HG02759 (cell line): ENCODE results near the gene TPBGL.
A peak's percentile ranks its signal among the peaks of the same experiment; 100 is the strongest.

Experiments
- ATAC-seq: cut with Tn5 transposase; IDR thresholded peaks from one replicate; pipeline ENCODE4 v1.9.1; 2021; ENCODE audit warnings: mild to moderate bottlenecking, moderate library complexity; ENCODE audit not compliant: unreplicated experiment

TPBGL gene, protein sequence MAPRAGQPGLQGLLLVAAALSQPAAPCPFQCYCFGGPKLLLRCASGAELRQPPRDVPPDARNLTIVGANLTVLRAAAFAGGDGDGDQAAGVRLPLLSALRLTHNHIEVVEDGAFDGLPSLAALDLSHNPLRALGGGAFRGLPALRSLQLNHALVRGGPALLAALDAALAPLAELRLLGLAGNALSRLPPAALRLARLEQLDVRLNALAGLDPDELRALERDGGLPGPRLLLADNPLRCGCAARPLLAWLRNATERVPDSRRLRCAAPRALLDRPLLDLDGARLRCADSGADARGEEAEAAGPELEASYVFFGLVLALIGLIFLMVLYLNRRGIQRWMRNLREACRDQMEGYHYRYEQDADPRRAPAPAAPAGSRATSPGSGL

GRCh38 chr11:75240311-75241035 lies at the start of gene TPBGL:
Gene TPBGL (plus strand): TSS chr11:75240774. CDS start chr11:75241050, 276 bp downstream.
- ATAC-seq, result no peak

- no peak for ATAC-seq
Measured at GRCh38 chr11:75191330-75191717, 49.2 kb upstream of the TPBGL start.

DNA sequence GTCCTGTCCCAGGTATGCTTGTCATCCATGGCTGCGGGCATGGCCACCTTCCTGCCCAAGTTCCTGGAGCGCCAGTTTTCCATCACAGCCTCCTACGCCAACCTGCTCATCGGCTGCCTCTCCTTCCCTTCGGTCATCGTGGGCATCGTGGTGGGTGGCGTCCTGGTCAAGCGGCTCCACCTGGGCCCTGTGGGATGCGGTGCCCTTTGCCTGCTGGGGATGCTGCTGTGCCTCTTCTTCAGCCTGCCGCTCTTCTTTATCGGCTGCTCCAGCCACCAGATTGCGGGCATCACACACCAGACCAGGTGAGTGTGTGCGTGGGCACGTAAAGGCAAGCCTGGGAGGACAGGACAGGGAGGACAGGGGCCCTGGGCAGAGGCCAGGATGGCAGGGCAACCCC lies 47.3 kb upstream of the TPBGL start:
- ATAC-seq, result no peak

DNA sequence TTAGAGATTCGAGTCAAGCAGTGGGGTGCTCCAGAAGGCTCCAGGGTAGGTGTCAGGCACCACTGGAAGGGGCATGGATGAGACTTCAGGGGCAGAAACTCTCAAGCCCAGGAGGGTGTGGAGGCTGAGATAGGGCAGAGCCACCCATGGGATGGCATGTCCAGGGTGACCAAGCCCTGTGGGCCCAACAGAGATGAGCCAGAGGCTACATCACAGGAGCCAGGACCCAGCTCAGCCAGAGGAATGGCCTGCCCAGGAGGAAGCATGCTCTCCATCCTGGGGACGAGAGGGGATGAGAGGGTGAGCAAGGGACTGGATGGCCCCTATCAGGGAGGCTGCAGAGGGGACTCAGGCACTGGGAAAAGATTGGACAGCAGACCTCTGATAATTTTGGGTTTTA lies 46.9 kb upstream of the TPBGL start:
- no peak for ATAC-seq

DNA sequence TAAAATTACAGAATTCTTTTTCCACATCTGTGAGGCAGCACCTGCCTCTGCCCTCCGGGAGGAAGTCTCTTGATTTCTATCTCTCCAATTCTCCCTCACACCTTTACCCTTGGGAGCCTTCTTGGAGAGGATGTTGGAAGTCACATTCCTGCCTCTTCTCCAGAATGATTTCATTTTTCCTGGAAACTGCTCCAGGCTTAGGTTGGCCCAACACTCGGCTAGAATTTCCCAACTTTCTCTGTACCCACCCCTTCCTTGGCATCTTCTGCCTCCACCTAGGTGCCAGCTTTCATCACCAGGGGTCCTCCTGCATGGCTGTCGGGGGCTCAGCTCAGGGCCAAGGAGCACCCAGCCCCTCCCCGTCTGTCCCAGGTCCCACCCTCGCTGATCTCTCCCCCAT lies 46.4 kb upstream of the TPBGL start:
- ATAC-seq, result no peak

- ATAC-seq, result no peak
Measured at GRCh38 chr11:75195167-75195962, 45.2 kb upstream of the TPBGL start.

DNA sequence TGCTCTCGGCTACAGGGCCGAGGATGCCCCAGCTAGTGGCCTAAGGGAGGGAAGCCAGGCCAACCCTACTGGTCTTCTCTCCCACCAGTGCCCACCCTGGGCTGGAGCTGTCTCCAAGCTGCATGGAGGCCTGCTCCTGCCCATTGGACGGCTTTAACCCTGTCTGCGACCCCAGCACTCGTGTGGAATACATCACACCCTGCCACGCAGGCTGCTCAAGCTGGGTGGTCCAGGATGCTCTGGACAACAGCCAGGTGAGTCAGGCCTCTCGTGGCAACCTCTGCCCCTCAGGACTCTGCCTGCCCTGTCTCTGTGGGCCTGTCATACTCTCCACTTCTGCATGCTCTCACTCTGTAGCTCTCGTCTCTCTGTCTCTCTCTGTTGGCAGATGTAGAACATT lies 44.1 kb upstream of the TPBGL start:
- ATAC-seq, result no peak

DNA sequence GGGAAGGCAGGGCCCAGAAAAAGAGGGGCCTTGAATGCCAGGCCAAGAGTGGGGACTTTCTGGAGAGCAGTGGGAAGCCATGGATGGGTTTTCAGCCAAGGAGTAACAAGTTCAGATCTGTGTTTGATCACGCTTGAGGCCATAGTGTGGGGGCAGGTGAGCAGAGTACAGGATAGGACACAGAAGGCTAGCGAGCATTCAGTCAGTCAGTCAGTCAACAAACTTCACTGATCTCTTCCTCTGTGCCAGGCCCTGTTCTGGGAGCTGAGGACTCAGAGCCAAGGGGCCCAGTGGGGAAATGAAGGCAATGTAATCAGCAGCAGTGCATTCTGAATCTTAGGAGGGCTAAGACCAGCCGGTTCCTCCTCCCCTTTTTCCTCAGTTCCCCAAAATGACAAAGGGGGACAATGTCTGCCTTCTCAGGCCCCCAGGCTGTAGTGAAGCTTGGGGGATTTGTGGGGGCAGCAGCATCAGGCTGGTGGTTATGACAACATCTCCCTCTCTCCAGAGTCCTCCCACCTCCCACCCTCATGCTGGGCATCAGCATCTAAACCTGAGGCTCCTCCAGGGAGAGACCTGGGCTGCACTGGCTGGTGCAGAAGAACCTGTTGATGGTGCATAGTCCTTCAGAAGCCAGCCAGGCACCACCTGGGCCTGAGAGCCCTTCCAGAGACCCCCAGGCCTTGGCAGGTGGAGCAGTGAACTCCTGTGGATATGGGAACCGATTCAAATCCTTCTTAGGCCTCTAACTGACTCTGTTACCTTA lies 42.9 kb upstream of the TPBGL start:
- ATAC-seq, result no peak

- no peak for ATAC-seq
Measured at GRCh38 chr11:75198278-75198973, 42.1 kb upstream of the TPBGL start.

GRCh38 chr11:75199412-75199955 lies 41.1 kb upstream of the TPBGL start:
- ATAC-seq, result no peak

DNA sequence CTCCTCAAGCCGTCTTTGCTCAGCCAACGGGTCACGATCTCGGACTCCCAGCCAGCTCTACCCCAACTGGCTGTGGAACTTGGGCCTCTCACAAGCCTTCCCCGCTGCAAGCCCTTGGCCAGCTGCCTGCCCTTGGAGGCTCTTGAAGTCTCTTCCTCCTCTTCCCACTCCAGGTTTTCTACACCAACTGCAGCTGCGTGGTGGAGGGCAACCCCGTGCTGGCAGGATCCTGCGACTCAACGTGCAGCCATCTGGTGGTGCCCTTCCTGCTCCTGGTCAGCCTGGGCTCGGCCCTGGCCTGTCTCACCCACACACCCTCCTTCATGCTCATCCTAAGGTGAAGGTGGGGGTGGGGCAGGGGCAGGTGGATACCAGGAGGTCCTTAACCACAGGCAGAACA lies 40.5 kb upstream of the TPBGL start:
- no peak for ATAC-seq

GRCh38 chr11:75200531-75200930 lies 40.0 kb upstream of the TPBGL start:
- no peak for ATAC-seq

DNA sequence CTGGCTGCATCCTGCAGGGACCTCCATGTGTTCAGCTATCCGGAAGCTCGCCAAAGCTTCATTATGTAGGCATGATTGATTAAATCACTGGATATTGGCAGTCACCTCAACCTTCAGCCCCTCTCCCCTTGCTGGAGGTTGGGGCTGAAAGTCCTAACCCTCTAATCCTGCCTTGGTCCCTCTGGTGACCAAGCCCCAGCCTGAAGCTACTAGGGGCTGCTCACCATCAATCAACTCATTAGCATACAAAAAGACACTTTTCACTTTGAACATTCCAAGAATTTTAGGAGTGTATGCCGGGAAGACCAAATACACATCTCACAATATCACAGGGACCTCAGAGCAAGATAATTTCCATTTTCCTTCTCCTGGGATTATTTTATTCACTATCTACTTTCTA lies 38.8 kb upstream of the TPBGL start:
- ATAC-seq, result no peak

DNA sequence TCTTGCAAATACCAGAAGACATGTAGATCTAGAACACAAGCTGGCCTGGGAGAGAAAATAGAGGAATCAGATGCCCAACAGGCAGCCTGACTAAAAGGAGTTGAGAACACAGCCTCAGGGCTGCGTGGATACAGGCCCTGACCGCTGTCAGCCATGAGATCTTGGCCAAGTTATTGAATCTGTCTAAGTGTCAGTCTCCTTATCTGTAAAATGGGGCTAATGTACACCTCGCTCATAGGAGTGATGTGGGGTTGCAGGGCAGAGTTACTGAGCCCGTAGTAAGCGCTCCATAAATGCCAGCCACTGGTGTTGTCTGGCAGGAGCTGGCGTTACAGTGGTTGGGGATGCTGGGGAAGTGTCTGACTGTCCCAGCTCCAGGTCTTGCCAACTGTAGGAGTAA lies 38.4 kb upstream of the TPBGL start:
- no peak for ATAC-seq

DNA sequence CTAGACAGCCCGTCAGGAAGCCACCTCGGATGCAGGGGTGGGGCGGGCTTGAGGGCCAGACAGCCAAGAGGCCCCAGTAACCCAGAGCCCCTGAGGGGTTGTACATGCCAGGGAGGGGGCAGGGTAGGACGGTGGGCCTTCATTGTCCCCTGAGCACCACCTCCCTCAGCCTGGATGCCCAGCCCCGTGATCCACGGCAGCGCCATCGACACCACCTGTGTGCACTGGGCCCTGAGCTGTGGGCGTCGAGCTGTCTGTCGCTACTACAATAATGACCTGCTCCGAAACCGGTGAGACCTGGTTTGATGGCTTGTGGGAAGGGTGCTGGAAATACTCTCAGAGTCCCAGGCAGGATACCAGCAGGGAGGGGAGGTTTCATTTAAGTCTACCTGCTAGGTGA lies 37.4 kb upstream of the TPBGL start:
- no peak for ATAC-seq

DNA sequence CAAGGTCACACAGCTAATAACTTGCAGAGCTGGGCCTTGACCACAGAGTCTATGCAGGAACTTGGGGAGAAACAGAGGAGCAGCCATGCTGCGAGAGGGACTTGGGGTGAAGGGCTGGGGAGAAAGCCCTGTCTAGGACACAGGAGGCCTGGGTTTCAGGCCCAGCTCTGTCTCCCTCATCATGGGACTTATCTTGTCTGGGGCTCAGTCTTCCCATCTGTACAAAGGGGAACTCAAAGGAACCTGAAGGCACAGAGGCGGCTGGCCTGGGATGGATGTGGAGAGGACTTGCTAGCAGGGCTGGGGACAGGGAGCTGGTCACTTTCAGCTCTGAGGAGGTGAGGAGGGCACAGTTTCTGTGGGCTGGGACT lies 36.9 kb upstream of the TPBGL start:
- no peak for ATAC-seq

GRCh38 chr11:75204012-75204674 lies 36.4 kb upstream of the TPBGL start:
- no peak for ATAC-seq

DNA sequence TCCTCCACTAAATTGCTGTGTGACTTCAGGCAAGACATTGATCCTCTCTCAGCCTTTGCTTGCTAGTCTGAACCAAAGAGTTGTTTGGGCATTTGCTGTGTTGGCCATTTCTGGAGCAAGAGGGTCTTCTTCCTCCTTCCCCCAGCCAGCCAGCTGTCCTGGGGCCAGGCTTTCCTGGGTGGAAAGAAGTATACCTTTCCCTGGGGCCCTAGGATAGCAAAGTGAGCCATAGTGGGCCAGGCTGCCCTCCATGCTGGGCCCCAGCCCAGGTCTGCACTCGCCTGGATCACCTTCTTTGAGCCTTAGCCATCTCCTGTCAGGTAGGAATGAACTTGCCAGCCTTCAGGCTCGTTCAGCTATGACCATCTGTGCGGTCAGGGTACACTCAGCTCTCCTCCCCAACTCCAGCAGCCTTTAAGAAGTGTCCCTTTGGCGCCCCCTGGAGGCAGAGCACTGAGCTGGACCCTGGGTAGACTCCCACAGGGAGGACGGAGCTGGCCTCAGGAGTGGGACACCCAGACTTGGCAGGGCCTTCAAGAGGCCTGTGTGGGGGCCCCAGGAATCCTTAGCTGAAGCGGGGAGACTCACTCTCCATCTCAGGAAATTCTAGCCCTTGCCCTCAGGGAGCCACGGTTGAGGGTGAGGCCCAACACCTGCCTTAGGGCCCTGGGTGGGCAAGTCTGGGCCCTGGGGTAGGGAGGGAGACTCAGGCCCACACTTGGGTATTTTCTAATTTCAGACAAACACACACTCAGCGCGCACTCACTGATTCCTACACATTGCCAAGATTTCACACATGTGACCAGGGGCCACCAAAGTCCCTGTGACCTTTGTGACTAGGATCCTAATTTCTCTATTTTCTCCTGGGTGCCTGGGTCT lies 35.6 kb upstream of the TPBGL start:
- ATAC-seq, result peak; percentile 87
